Activated CD4-positive, alpha-beta T cell treated with anti-CD3 and anti-CD28 coated beads, Interleukin-2, Interleukin-6, amounts not matched to agents 100 ng/mL and 50 ng/mL, durations not matched to agents 16 hours and 8 hours (primary cell): ENCODE data around the gene KCNJ13.
A peak's percentile ranks its signal among the peaks of the same experiment; 100 is the strongest.

Experiments used
- DNase-seq: peaks from one replicate; pipeline ENCODE4 v3.0.0-alpha.2; 2020

KCNJ13 gene

GRCh38 chr2:232776435-232776834 lies at the start of gene KCNJ13:
Gene KCNJ13, minus strand, starts transcription at chr2:232776565. Its CDS starts 5,203 bp downstream, at chr2:232771362.
- no peak for DNase-seq

GRCh38 chr2:232817756-232818155 lies 41.4 kb upstream of the KCNJ13 start:
- no peak for DNase-seq

- no peak for DNase-seq
Measured at GRCh38 chr2:232816657-232817056, 40.3 kb upstream of the KCNJ13 start.

GRCh38 chr2:232815569-232815968 lies 39.2 kb upstream of the KCNJ13 start:
- DNase-seq = no peak

GRCh38 chr2:232810444-232810843 lies 34.1 kb upstream of the KCNJ13 start:
- DNase-seq = no peak

- no peak for DNase-seq
Measured at GRCh38 chr2:232809349-232810124, 33.2 kb upstream of the KCNJ13 start.

- no peak for DNase-seq
Measured at GRCh38 chr2:232802091-232802490, 25.7 kb upstream of the KCNJ13 start.

- DNase-seq = no peak
Measured at GRCh38 chr2:232800166-232800565, 23.8 kb upstream of the KCNJ13 start.

- no peak for DNase-seq
Measured at GRCh38 chr2:232798187-232798586, 21.8 kb upstream of the KCNJ13 start.

- no peak for DNase-seq
Measured at GRCh38 chr2:232795920-232796319, 19.6 kb upstream of the KCNJ13 start.

- DNase-seq = no peak
Measured at GRCh38 chr2:232794981-232795380, 18.6 kb upstream of the KCNJ13 start.

- no peak for DNase-seq
Measured at GRCh38 chr2:232793271-232793670, 16.9 kb upstream of the KCNJ13 start.

GRCh38 chr2:232791518-232791917 lies 15.2 kb upstream of the KCNJ13 start:
- no peak for DNase-seq

- no peak for DNase-seq
Measured at GRCh38 chr2:232789082-232789481, 12.7 kb upstream of the KCNJ13 start.

GRCh38 chr2:232787806-232788205 lies 11.4 kb upstream of the KCNJ13 start:
- DNase-seq = no peak

- DNase-seq = no peak
Measured at GRCh38 chr2:232783278-232783677, 6.9 kb upstream of the KCNJ13 start.

- peak; percentile 82 for DNase-seq
Measured at GRCh38 chr2:232781765-232782164, 5.4 kb upstream of the KCNJ13 start.

GRCh38 chr2:232779934-232780333 lies 3.6 kb upstream of the KCNJ13 start:
- DNase-seq = no peak

- DNase-seq = no peak
Measured at GRCh38 chr2:232779465-232779864, 3.1 kb upstream of the KCNJ13 start.

- DNase-seq = no peak
Measured at GRCh38 chr2:232777276-232777675, 911 bp upstream of the KCNJ13 start.

GRCh38 chr2:232773815-232774214 lies 2.5 kb downstream of the KCNJ13 start:
- peak; percentile 59 for DNase-seq

- DNase-seq = peak; percentile 66
Measured at GRCh38 chr2:232772531-232772930, 3.8 kb downstream of the KCNJ13 start.

GRCh38 chr2:232771870-232772269 lies 4.5 kb downstream of the KCNJ13 start:
- DNase-seq = no peak

- DNase-seq = no peak
Measured at GRCh38 chr2:232770207-232770606, 6.2 kb downstream of the KCNJ13 start.

- DNase-seq = no peak
Measured at GRCh38 chr2:232767866-232768265, 8.5 kb downstream of the KCNJ13 start.
